Measurements from ENCODE around the gene CLSTN1. TPM values are rescaled to one million over a fixed set of nuclear protein-coding genes. Genes with fewer than 3 reads are reported as not detected.

CLSTN1 gene
- total and polyA plus RNA-seq, 2 of the 8 experiments (the other 6 are each of a cell fraction or from before 2014, with no cell fraction given), result 34.2 to 97.4 TPM

DNA sequence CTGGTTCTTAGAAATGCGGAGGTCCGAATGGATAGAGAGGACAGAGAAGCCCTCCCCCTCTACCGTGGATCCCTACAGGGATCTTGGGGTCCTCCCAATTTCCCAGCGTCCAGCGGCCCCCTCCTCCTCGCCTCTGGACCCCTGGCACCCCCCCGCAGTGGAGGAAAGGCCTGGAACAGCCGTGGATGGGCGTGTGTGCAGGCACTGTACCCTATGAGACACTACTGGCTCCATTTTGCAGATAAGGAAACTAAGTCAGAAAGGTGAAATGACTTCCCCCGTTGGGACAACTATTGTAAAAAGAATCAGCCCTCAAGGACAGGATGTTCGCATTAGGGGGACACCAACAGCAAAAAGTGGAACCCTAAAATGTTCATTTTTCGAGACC is 931 bp upstream of the CLSTN1 start:
- TF ChIP-seq SUZ12 (IDR thresholded peaks at IDR 0.05; ENCODE audit: low read length), result peak; percentile 23; the same call in 1 of the 2 replicates
- peak; percentile 30 for TF ChIP-seq EZH2 (IDR thresholded peaks at IDR 0.05; ENCODE audit: low read depth, low read length, severe bottlenecking)
- no peak for TF ChIP-seq EGR1 (IDR thresholded peaks at IDR 0.05; ENCODE audit: borderline replicate concordance, low read depth, low read length)

More for the DNA sequence above, 931 bp upstream of the CLSTN1 start:
- POLR2A ChIA-PET (ENCODE audit: partially characterized antibody), result no interaction called here
- H2BK20ac ChIP-seq (ENCODE audit: low read length), result no peak overlapping the region; the same call in 1 of the 2 replicates
- H3K27me3 ChIP-seq (replicated peaks in 1 of 4; ENCODE audit: control insufficient read depth in 3 of 4, extremely low read depth in 1 of 4, insufficient read depth in 3 of 4, low read length in 3 of 4), result peaks cover 0 to 15% (median 14%) of the 10 kb centered on the region in 4 experiments; a peak in 6 of 7 replicates
- no peak overlapping the region for H2BK120ac ChIP-seq (replicated peaks; ENCODE audit: low read depth, low read length)
- DNase-seq (ENCODE audit: low read depth in 1 of 2, low spot score in 2 of 2) (peak in 1 of 2 experiments; percentile 52), FAIRE-seq (no peak)
- H3K18ac ChIP-seq (ENCODE audit: extremely low read depth, low read length), result no peak overlapping the region
- no peak overlapping the region for H3K9ac ChIP-seq (replicated peaks in 1 of 4; ENCODE audit: extremely low read depth in 1 of 4, low read depth in 3 of 4, low read length in 3 of 4)
- H3K36me3 ChIP-seq (ENCODE audit: control insufficient read depth in 2 of 4, insufficient read depth in 4 of 4, low read length in 3 of 4), result no peaks in the 10 kb centered on the region
- H2BK5ac ChIP-seq (ENCODE audit: low read depth, low read length), result no peak overlapping the region
- H3K27ac ChIP-seq (ENCODE audit: low read depth, low read length), result no peak overlapping the region
- no peak overlapping the region for H3K14ac ChIP-seq (ENCODE audit: insufficient read length)
- no peak overlapping the region for H3K56ac ChIP-seq (replicated peaks; ENCODE audit: insufficient read length, low read depth, low read length)
- H3K23ac ChIP-seq (ENCODE audit: insufficient read length), result no peak overlapping the region
- H3K4me2 ChIP-seq (ENCODE audit: insufficient read depth in 1 of 2, low read depth in 2 of 2, low read length in 2 of 2), result peak overlapping the region; percentile 89 to 91
- CTCF ChIA-PET (ENCODE audit: partially characterized antibody), result interaction anchor here (2.1 to 7.5 kb wide), 3 partner anchors 18 to 40 kb away, joined by 6 to 66 read pairs (median 28); no protein-coding TSS in a partner anchor
- H4K5ac ChIP-seq (ENCODE audit: insufficient read length, low read depth, low read length), result no peak overlapping the region
- H3K9me3 ChIP-seq (ENCODE audit: insufficient read depth in 2 of 2, low read depth in 1 of 2, low read length in 1 of 2), result no peaks in the 10 kb centered on the region
- H4K8ac ChIP-seq (ENCODE audit: extremely low read depth, insufficient read depth, low read length), result peak overlapping the region; percentile 18; the same call in 1 of the 2 replicates
- H2BK12ac ChIP-seq (ENCODE audit: low read depth, low read length), result no peak overlapping the region
- no peak overlapping the region for H4K91ac ChIP-seq (replicated peaks; ENCODE audit: insufficient read length, low read length)
- H3K4me3 ChIP-seq (ENCODE audit: extremely low read depth in 1 of 4, insufficient read depth in 2 of 4, low read depth in 3 of 4, low read length in 4 of 4), result peak overlapping the region; percentile 59 to 86 (median 66)
- H2BK15ac ChIP-seq (ENCODE audit: low read length), result no peak overlapping the region
- peaks cover 0 to 5% of the 10 kb centered on the region in 2 experiments for H4K20me1 ChIP-seq (replicated peaks in 1 of 2; ENCODE audit: control insufficient read depth in 1 of 2, insufficient read depth in 2 of 2, low read length in 2 of 2)
- no peak overlapping the region for H2AFZ ChIP-seq (ENCODE audit: low read length)
- no peaks in the 10 kb centered on the region; the same call in none of the 2 replicates for H3K79me1 ChIP-seq (ENCODE audit: low read depth, low read length)
- peaks cover 4 to 18% (median 13%) of the 10 kb centered on the region in 4 experiments for H3K4me1 ChIP-seq (replicated peaks in 1 of 4; ENCODE audit: control insufficient read depth in 3 of 4, insufficient read depth in 4 of 4, low read length in 3 of 4)
- H2AK5ac ChIP-seq (ENCODE audit: low read depth, low read length), result no peak overlapping the region
- peaks cover 17% of the 10 kb centered on the region for H3K23me2 ChIP-seq (ENCODE audit: low read depth, low read length)
- 22% methylated on average over 12 of the region's 12 CpGs; no CpG with 5 or more reads in 1 of the 2 experiments for WGBS, 2 experiments (ENCODE audit: extremely low coverage in 1 of 2, insufficient coverage in 1 of 2, insufficient read length in 1 of 2, insufficient replicate concordance in 2 of 2, low coverage in 1 of 2, low lambda C conversion rate in 2 of 2, missing lambda C conversion rate in 1 of 2)
- peaks cover 3 to 35% of the 10 kb centered on the region in 2 experiments for H3K79me2 ChIP-seq (ENCODE audit: control insufficient read depth in 1 of 2, insufficient read depth in 2 of 2, low read length in 2 of 2)
- no peak overlapping the region for H3K4ac ChIP-seq (replicated peaks; ENCODE audit: insufficient read length, low read depth, low read length)

Data from H1 (cell line).